OCI-LY3 (cell line): ENCODE data around the gene ELANE.

Source experiments
- EZH2phosphoT487 ChIP-seq: fragments of 200-600 bp; shearing (Covaris generic); IDR thresholded peaks from 2 replicates; pipeline ENCODE4 v1.6.1; 2018; ENCODE audit warnings: antibody characterized with exemption, mixed run types, low read depth
- TF ChIP-seq, protein P1 (sequence below): fragments of 200-600, 300-600 bp; sonication (generic); IDR thresholded peaks from 2 replicates; pipeline ENCODE4 v1.5.1; 2014; ENCODE audit warnings: antibody characterized with exemption, low read length, low read depth

DNA sequence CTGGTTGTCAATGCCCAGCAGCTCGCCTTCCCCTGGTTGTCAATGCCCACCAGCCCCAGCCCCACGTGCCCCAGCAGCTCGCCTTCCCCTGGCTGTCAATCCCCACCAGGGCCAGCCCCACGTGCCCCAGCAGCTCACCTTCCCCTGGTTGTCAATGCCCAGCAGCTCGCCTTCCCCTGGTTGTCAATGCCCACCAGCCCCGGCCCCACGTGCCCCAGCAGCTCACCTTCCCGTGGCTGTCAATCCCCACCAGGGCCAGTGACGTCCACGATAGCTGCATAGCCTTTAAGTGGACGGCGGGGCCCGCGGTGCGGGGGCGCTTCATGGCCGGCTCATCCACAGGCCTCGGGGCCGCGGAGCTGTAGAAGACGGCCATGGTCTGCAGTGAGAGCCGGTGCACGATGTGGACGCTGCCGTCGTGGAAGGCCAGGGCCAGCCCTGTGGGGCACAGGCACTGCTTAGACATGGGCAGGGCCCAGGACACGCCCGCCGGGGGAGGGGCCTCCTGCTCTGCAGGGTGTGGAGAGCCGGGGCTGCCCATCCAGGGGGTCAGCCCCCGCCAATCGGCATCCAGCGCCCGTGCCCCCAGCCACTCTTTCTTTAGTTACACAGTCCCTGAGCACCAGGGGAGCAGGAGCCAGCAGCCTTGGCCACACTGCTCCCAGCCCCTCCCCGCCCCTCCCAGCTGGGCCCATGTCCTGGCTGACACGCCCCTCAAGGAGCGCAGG, 27.8 kb downstream of the ELANE start:
- no peak for TF ChIP-seq EZH2phosphoT487
- TF ChIP-seq, protein P1, sequence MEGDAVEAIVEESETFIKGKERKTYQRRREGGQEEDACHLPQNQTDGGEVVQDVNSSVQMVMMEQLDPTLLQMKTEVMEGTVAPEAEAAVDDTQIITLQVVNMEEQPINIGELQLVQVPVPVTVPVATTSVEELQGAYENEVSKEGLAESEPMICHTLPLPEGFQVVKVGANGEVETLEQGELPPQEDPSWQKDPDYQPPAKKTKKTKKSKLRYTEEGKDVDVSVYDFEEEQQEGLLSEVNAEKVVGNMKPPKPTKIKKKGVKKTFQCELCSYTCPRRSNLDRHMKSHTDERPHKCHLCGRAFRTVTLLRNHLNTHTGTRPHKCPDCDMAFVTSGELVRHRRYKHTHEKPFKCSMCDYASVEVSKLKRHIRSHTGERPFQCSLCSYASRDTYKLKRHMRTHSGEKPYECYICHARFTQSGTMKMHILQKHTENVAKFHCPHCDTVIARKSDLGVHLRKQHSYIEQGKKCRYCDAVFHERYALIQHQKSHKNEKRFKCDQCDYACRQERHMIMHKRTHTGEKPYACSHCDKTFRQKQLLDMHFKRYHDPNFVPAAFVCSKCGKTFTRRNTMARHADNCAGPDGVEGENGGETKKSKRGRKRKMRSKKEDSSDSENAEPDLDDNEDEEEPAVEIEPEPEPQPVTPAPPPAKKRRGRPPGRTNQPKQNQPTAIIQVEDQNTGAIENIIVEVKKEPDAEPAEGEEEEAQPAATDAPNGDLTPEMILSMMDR: no peak
